Sigmoid colon (tissue), 4 donors: ENCODE results near the gene MAP4K1.

Experiments
- CTCF ChIP-seq, 4 experiments: fragments of 450-650 bp in 3 of 4; fragments of 200-600 bp in 1 of 4; IDR thresholded peaks; one replicate each; pipeline ENCODE4 v1.5.1; 2016 to 2019; ENCODE audit warnings: antibody characterized with exemption in 4 of 4, mild to moderate bottlenecking in 3 of 4, moderate library complexity in 2 of 4
- EP300 ChIP-seq, 4 donors: sonication (generic); formaldehyde crosslinking; IDR thresholded peaks; one replicate each; pipeline ENCODE4 v1.6.1; 2017; ENCODE audit warnings: antibody characterized with exemption in 4 of 4
- POLR2A ChIP-seq, 2 donors: fragments of 450-650 bp; IDR thresholded peaks; one replicate each; pipeline ENCODE4 v1.6.1; 2016; ENCODE audit warnings: antibody characterized with exemption in 2 of 2, mild to moderate bottlenecking in 2 of 2, moderate library complexity in 2 of 2
- POLR2AphosphoS5 ChIP-seq, 4 donors: sonication (generic); formaldehyde crosslinking; IDR thresholded peaks; one replicate each; pipeline ENCODE4 v1.6.1; 2017; ENCODE audit warnings: antibody characterized with exemption in 4 of 4

GRCh38 chr19:38634757-38635482, 17.2 kb upstream of the MAP4K1 start:
- TF ChIP-seq CTCF (IDR thresholded peaks at IDR 0.05), result peak; percentile 87 to 95 (median 90)
- no peak for TF ChIP-seq EP300 (IDR thresholded peaks at IDR 0.05)
- no peak for TF ChIP-seq POLR2A (IDR thresholded peaks at IDR 0.05)
- TF ChIP-seq POLR2AphosphoS5 (IDR thresholded peaks at IDR 0.05), result peak in 1 of 4 donors; percentile 22
